WTC11 (cell line): Measurements from ENCODE around the gene EIF2D. TPM values are rescaled to one million over a fixed set of nuclear protein-coding genes. Genes with fewer than 3 reads are reported as not detected.

Experiments used
- ARID4B ChIP-seq: sonication (generic); formaldehyde crosslinking; IDR thresholded peaks from 2 replicates; pipeline ENCODE4 v1.8.0; 2023; ENCODE audit warnings: missing genetic modification reagents, mild to moderate bottlenecking, borderline replicate concordance
- ATF3 ChIP-seq: sonication (generic); formaldehyde crosslinking; conservative IDR thresholded peaks from 2 replicates; pipeline ENCODE4 v1.8.1; 2022; ENCODE audit warnings: mild to moderate bottlenecking, missing genetic modification reagents
- ATF6 ChIP-seq: sonication (generic); formaldehyde crosslinking; IDR thresholded peaks from 2 replicates; pipeline ENCODE4 v1.8.1; 2023; ENCODE audit warnings: mild to moderate bottlenecking, missing genetic modification reagents
- CREB1 ChIP-seq: sonication (generic); formaldehyde crosslinking; IDR thresholded peaks from 2 replicates; pipeline ENCODE4 v1.8.0; 2023; ENCODE audit warnings: mild to moderate bottlenecking, missing genetic modification reagents
- E2F1 ChIP-seq: sonication (generic); formaldehyde crosslinking; IDR thresholded peaks from 2 replicates; pipeline ENCODE4 v1.8.0; 2022; ENCODE audit warnings: mild to moderate bottlenecking, missing genetic modification reagents
- E2F4 ChIP-seq: sonication (generic); formaldehyde crosslinking; IDR thresholded peaks from 2 replicates; pipeline ENCODE4 v1.8.1; 2022; ENCODE audit warnings: low read depth, mild to moderate bottlenecking, moderate library complexity, missing genetic modification reagents, borderline replicate concordance
- ERG ChIP-seq: fragments of 250-450 bp; sonication (Bioruptor Pico); IDR thresholded peaks from 2 replicates; pipeline ENCODE4 v1.8.0; 2021; ENCODE audit warnings: mild to moderate bottlenecking
- GABPB1 ChIP-seq: sonication (generic); formaldehyde crosslinking; IDR thresholded peaks from 2 replicates; pipeline ENCODE4 v1.8.1; 2023; ENCODE audit warnings: mild to moderate bottlenecking, missing genetic modification reagents
- GTF2I ChIP-seq: fragments of 250-450 bp; sonication (Bioruptor Pico); conservative IDR thresholded peaks from 2 replicates; pipeline ENCODE4 v1.4.0; 2021; ENCODE audit warnings: mild to moderate bottlenecking
- MYBL2 ChIP-seq: sonication (generic); formaldehyde crosslinking; IDR thresholded peaks from 2 replicates; pipeline ENCODE4 v1.8.1; 2023; ENCODE audit warnings: mild to moderate bottlenecking, moderate library complexity, missing genetic modification reagents
- NFE2L1 ChIP-seq: sonication (generic); formaldehyde crosslinking; IDR thresholded peaks from 2 replicates; pipeline ENCODE4 v1.8.1; 2023; ENCODE audit warnings: missing genetic modification reagents
- OVOL2 ChIP-seq: fragments of 250-450 bp; sonication (Bioruptor Pico); IDR thresholded peaks from 2 replicates; pipeline ENCODE4 v1.9.0; 2021; ENCODE audit warnings: mild to moderate bottlenecking, borderline replicate concordance
- SMAD4 ChIP-seq: sonication (generic); formaldehyde crosslinking; IDR thresholded peaks from 2 replicates; pipeline ENCODE4 v1.8.0; 2022; ENCODE audit warnings: mild to moderate bottlenecking, missing genetic modification reagents
- TEAD4 ChIP-seq: sonication (generic); formaldehyde crosslinking; IDR thresholded peaks from 2 replicates; pipeline ENCODE4 v1.8.0; 2022; ENCODE audit warnings: mild to moderate bottlenecking, missing genetic modification reagents
- USF2 ChIP-seq: sonication (generic); formaldehyde crosslinking; IDR thresholded peaks from 2 replicates; pipeline ENCODE4 v1.8.1; 2023; ENCODE audit warnings: mild to moderate bottlenecking, missing genetic modification reagents, moderate library complexity
- ZBTB43 ChIP-seq: sonication (generic); formaldehyde crosslinking; IDR thresholded peaks from 2 replicates; pipeline ENCODE4 v1.8.1; 2023; ENCODE audit warnings: mild to moderate bottlenecking, missing genetic modification reagents
- ZNF138 ChIP-seq: sonication (generic); formaldehyde crosslinking; conservative IDR thresholded peaks from 2 replicates; pipeline ENCODE4 v1.8.1; 2022; ENCODE audit warnings: mild to moderate bottlenecking, moderate library complexity, missing genetic modification reagents
- ZNF281 ChIP-seq: sonication (generic); formaldehyde crosslinking; IDR thresholded peaks from 2 replicates; pipeline ENCODE4 v1.8.0; 2023; ENCODE audit warnings: mild to moderate bottlenecking, missing genetic modification reagents
- ZNF423 ChIP-seq: fragments of 250-450 bp; sonication (Bioruptor Pico); IDR thresholded peaks from 2 replicates; pipeline ENCODE4 v2.1.2; 2022; ENCODE audit warnings: mild to moderate bottlenecking, moderate library complexity
- ZNF512 ChIP-seq: sonication (generic); formaldehyde crosslinking; IDR thresholded peaks from 2 replicates; pipeline ENCODE4 v1.8.1; 2022; ENCODE audit warnings: missing genetic modification reagents, borderline replicate concordance
- total RNA-seq: library from RNA; stranded (reverse); gene quantifications from 3 replicates; pipeline ENCODE4 v1.2.3, GENCODE V29; 2021

The EIF2D gene
- total RNA-seq, 1 experiment from 2014 or later = 35.7 TPM

GRCh38 chr1:206612129-206612876, at the start of gene EIF2D (continued):
- TF ChIP-seq ATF3 (CRISPR knock-in tag) (no peak), ZNF423 (CRISPR knock-in tag) (no peak), NFE2L1 (CRISPR knock-in tag) (peak; percentile 74; the same call in 1 of the 2 replicates), ARID4B (CRISPR knock-in tag) (peak; percentile 66), E2F4 (CRISPR knock-in tag) (0 out of 2 replicates have a peak, but pooled peaks have one; percentile 43), TEAD4 (CRISPR knock-in tag) (peak; percentile 74), ERG (CRISPR knock-in tag) (no peak), GTF2I (CRISPR knock-in tag) (no peak), SMAD4 (peak; percentile 67; the same call in 1 of the 2 replicates), ATF6 (CRISPR knock-in tag) (no peak), USF2 (CRISPR knock-in tag) (no peak), ZNF512 (CRISPR knock-in tag) (0 out of 2 replicates have a peak, but pooled peaks have one; percentile 42), GABPB1 (peak; percentile 82), CREB1 (peak; percentile 69), ZNF281 (peak; percentile 93), OVOL2 (CRISPR knock-in tag) (no peak), ZBTB43 (CRISPR knock-in tag) (peak; percentile 93), E2F1 (0 out of 2 replicates have a peak, but pooled peaks have one; percentile 10), ZNF138 (no peak), MYBL2 (peak; percentile 89)
